ENCODE data around the gene B3GNT9.

GRCh38 chr16:67108931-67109406, 41.8 kb downstream of the B3GNT9 start:
- TF ChIP-seq EP300 (IDR thresholded peaks at IDR 0.05; ENCODE audit: borderline replicate concordance) (no peak), CEBPB (IDR thresholded peaks at IDR 0.05) (no peak), YY1 (IDR thresholded peaks at IDR 0.05; ENCODE audit: low read depth) (no peak), TEAD4 (IDR thresholded peaks at IDR 0.05) (no peak)
- TF ChIP-seq, protein P1, sequence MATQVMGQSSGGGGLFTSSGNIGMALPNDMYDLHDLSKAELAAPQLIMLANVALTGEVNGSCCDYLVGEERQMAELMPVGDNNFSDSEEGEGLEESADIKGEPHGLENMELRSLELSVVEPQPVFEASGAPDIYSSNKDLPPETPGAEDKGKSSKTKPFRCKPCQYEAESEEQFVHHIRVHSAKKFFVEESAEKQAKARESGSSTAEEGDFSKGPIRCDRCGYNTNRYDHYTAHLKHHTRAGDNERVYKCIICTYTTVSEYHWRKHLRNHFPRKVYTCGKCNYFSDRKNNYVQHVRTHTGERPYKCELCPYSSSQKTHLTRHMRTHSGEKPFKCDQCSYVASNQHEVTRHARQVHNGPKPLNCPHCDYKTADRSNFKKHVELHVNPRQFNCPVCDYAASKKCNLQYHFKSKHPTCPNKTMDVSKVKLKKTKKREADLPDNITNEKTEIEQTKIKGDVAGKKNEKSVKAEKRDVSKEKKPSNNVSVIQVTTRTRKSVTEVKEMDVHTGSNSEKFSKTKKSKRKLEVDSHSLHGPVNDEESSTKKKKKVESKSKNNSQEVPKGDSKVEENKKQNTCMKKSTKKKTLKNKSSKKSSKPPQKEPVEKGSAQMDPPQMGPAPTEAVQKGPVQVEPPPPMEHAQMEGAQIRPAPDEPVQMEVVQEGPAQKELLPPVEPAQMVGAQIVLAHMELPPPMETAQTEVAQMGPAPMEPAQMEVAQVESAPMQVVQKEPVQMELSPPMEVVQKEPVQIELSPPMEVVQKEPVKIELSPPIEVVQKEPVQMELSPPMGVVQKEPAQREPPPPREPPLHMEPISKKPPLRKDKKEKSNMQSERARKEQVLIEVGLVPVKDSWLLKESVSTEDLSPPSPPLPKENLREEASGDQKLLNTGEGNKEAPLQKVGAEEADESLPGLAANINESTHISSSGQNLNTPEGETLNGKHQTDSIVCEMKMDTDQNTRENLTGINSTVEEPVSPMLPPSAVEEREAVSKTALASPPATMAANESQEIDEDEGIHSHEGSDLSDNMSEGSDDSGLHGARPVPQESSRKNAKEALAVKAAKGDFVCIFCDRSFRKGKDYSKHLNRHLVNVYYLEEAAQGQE (IDR thresholded peaks at IDR 0.05; ENCODE audit: low read depth): no peak
